Liver (tissue), 9 donors: ENCODE data around the gene ACVR1C. TPM values are rescaled to one million over a fixed set of nuclear protein-coding genes. Genes with fewer than 3 reads are reported as not detected.
"Not testable (repeated sequence)": the region's sequence is repeated elsewhere in the genome, so short reads cannot be mapped to it uniquely, and the experiment has no call there.

Source experiments
- DNase-seq: peaks from one replicate; pipeline ENCODE4 v3.0.0-alpha.2; 2017; ENCODE audit warnings: low spot score
- H3K27ac ChIP-seq, 2 donors: one replicate each; pipeline ENCODE4 v1.7.0; 2013; ENCODE audit warnings: inconsistent platforms in 2 of 2, low read length in 2 of 2, control low read depth in 1 of 2, low read depth in 1 of 2, mild to moderate bottlenecking in 1 of 2
- H3K27me3 ChIP-seq, 4 donors: one replicate each; pipeline versions ENCODE4 v1.6.1 to v1.7.0; 2013; ENCODE audit warnings: low read length in 3 of 4, inconsistent platforms in 1 of 4, mild to moderate bottlenecking in 1 of 4, moderate library complexity in 1 of 4; ENCODE audit not compliant: control insufficient read depth in 4 of 4, insufficient read depth in 4 of 4
- H3K36me3 ChIP-seq, 4 donors: one replicate each; pipeline versions ENCODE4 v1.6.1 to v1.7.0; 2013; ENCODE audit warnings: low read length in 3 of 4, mild to moderate bottlenecking in 3 of 4, low read depth in 1 of 4, moderate library complexity in 1 of 4; ENCODE audit not compliant: control insufficient read depth in 4 of 4, insufficient read depth in 3 of 4
- H3K4me1 ChIP-seq, 4 donors: one replicate each; pipeline versions ENCODE4 v1.6.1 to v1.7.0; 2013; ENCODE audit warnings: low read length in 3 of 4, mild to moderate bottlenecking in 3 of 4, moderate library complexity in 1 of 4; ENCODE audit not compliant: control insufficient read depth in 4 of 4, insufficient read depth in 4 of 4
- H3K4me3 ChIP-seq, 3 donors: one replicate each; pipeline versions ENCODE4 v1.6.1 to v1.7.0; 2013; ENCODE audit warnings: low read length in 3 of 3, control low read depth in 1 of 3, low read depth in 1 of 3, mild to moderate bottlenecking in 1 of 3
- H3K9ac ChIP-seq, 2 donors: one replicate each; pipeline ENCODE4 v1.7.0; 2013; ENCODE audit warnings: low read length in 2 of 2, mild to moderate bottlenecking in 2 of 2, moderate library complexity in 2 of 2, control low read depth in 1 of 2, low read depth in 1 of 2
- H3K9me3 ChIP-seq, 4 donors: one replicate each; pipeline versions ENCODE4 v1.6.1 to v1.7.0; 2013; ENCODE audit warnings: low read length in 3 of 4; ENCODE audit not compliant: control insufficient read depth in 4 of 4
- FOXA1 ChIP-seq: IDR thresholded peaks from 2 replicates; pipeline ENCODE4 v1.6.1; 2016; ENCODE audit warnings: antibody characterized with exemption
- HNF4G ChIP-seq: IDR thresholded peaks from 2 replicates; pipeline ENCODE4 v1.6.1; 2016; ENCODE audit warnings: antibody characterized with exemption
- JUND ChIP-seq, 2 donors: IDR thresholded peaks; 2 replicates each; pipeline ENCODE4 v1.6.1; 2016; ENCODE audit warnings: antibody characterized with exemption in 2 of 2
- RAD21 ChIP-seq, 2 donors: IDR thresholded peaks; 2 replicates each; pipeline ENCODE4 v1.6.1; 2016; ENCODE audit warnings: antibody characterized with exemption in 2 of 2, mild to moderate bottlenecking in 2 of 2
- RXRA ChIP-seq, 2 donors: IDR thresholded peaks; 2 replicates each; pipeline ENCODE4 v1.6.1; 2017 to 2018; ENCODE audit warnings: antibody characterized with exemption in 2 of 2, mild to moderate bottlenecking in 1 of 2
- WGBS: extraction: QIAGEN DNeasy Blood & Tissue Kit; methylation state at CpG from one replicate; pipeline ENCODE4 v1.1.7; 2013; 5-methylcytosine and 5-hydroxymethylcytosine counted together
- polyA plus RNA-seq, 2 donors: library from polyadenylated mRNA; stranded (reverse) in 1 of 2; unstranded in 1 of 2; fragments of 200-250 nt in 1 of 2; fragments of >200 nt in 1 of 2; fragmentation: Nextera tagmentation in 1 of 2; extraction: Ambion mirVana in 1 of 2; gene quantifications; one replicate each; pipeline versions ENCODE4 v1.2.1 to v1.2.3, GENCODE V29; 2013 to 2015
- total RNA-seq, 2 donors: library from RNA; depleted of rRNA; stranded (reverse); fragments of >200 nt; gene quantifications; one replicate each; pipeline ENCODE4 v1.2.3, GENCODE V29; 2014
- TF ChIP-seq, protein P1 (sequence below): IDR thresholded peaks from 2 replicates; pipeline ENCODE4 v1.6.1; 2016; ENCODE audit warnings: antibody characterized with exemption
- TF ChIP-seq, protein P2 (sequence below): IDR thresholded peaks from 2 replicates; pipeline ENCODE4 v1.6.1; 2016; ENCODE audit warnings: antibody characterized with exemption
- donor health status: healthy.
- donor health status: healthy.
- donor health status: healthy.
- donor health status: healthy.
- donor health status: healthy.

The ACVR1C gene
- total and polyA plus RNA-seq, 4 donors = 0.19 to 2.5 (median 0.73) TPM

DNA sequence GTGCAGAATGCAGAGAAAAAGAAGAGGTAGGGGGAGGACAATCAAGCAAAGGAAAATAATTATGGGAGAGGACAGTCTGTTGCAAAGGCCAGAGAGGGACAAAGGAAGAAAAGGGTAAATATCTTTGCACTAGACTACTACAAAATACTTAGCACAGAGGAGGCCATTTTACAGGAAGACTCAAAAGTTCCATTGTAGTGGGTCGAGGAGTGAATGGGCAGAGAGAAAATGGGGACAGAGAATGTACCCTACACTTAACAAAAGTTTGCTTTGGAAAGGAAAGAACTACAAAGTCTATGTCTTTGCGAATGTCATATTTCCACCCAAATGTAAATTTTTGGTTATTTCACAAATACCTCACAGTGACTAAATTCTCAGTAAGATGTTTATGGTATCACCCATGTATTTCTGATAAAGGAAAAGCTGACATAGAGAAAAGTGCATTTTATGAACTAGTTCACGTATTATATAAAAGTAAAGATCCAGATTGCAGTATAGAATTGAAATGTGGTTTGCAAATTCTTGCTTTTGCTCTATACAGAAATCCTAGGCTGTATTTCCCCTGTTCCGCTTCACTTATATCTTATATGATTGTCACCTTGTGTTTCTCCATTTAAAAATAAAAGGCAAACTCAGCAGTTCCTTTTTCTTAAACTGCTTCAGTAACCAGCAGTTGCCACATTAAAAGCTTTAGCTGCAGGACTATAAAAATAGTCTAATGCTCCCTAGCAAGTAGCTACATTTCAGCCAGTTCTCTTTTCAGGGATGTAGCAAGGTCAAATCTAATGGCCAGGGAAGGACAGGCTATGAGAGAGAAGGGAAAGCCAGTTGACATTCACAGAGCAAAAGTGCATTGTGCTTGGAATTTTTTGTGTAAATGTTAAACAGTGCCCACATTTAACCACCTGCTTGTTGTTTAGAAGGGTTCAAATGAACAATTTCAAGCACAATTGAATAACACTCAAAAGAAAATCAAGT, 105.1 kb downstream of the ACVR1C start:
- no peaks in the 10 kb centered on the region for H3K9me3 ChIP-seq
- no peak overlapping the region for H3K9ac ChIP-seq
- WGBS = 92% methylated on average over 4 of the region's 4 CpGs
- no peak overlapping the region for H3K27ac ChIP-seq
- no peaks in the 10 kb centered on the region for H3K27me3 ChIP-seq
- no peak for DNase-seq
- H3K36me3 ChIP-seq = no peaks in the 10 kb centered on the region
- no peaks in the 10 kb centered on the region for H3K4me1 ChIP-seq
- TF ChIP-seq, protein P1, sequence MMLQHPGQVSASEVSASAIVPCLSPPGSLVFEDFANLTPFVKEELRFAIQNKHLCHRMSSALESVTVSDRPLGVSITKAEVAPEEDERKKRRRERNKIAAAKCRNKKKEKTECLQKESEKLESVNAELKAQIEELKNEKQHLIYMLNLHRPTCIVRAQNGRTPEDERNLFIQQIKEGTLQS = no peak
- TF ChIP-seq RAD21 (IDR thresholded peaks at IDR 0.05) (no peak), JUND (IDR thresholded peaks at IDR 0.05) (no peak), HNF4G (no peak)
- TF ChIP-seq, protein P2, sequence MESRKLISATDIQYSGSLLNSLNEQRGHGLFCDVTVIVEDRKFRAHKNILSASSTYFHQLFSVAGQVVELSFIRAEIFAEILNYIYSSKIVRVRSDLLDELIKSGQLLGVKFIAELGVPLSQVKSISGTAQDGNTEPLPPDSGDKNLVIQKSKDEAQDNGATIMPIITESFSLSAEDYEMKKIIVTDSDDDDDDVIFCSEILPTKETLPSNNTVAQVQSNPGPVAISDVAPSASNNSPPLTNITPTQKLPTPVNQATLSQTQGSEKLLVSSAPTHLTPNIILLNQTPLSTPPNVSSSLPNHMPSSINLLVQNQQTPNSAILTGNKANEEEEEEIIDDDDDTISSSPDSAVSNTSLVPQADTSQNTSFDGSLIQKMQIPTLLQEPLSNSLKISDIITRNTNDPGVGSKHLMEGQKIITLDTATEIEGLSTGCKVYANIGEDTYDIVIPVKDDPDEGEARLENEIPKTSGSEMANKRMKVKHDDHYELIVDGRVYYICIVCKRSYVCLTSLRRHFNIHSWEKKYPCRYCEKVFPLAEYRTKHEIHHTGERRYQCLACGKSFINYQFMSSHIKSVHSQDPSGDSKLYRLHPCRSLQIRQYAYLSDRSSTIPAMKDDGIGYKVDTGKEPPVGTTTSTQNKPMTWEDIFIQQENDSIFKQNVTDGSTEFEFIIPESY = no peak
- no peak overlapping the region for H3K4me3 ChIP-seq

DNA sequence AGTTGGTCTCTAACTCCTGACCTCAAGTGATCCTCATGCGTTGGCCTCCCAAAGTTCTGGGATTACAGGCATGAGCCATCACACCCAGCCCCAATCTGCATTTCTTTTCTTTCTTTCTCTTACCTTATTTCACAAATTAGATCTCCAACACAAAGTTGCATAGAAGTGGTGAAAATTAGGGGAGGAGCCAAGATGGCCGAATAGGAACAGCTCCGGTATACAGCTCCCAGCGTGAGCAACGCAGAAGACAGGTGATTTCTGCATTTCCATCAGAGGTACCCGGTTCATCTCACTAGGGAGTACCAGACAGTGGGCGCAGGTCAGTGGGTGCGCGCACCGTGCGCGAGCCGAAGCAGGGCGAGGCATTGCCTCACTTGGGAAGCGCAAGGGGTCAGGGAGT, 113.7 kb downstream of the ACVR1C start:
- not testable (repeated sequence) for H3K4me3 ChIP-seq, H3K36me3 ChIP-seq, DNase-seq, H3K27me3 ChIP-seq, H3K4me1 ChIP-seq, H3K27ac ChIP-seq, H3K9ac ChIP-seq, H3K9me3 ChIP-seq
- 97% methylated on average over 15 of the region's 15 CpGs for WGBS

DNA sequence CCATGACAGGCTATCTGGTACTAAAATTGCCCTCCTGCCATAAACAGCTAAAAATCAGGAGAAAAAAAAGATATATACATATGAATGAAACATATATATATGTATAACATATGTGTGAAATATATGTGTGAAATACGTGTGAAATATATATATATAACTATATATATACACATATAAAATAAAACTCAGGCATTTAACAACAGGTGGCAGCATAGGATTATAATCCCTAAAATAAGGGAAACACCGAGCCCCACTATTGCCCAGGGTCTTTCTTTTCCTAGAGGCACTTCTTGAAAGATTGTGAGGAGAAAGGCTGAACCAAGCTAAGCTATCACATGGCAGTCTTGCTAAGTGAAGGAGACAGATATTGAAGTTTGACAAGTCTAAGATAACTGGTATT, 118.9 kb downstream of the ACVR1C start:
- H3K9ac ChIP-seq = no peak overlapping the region
- H3K36me3 ChIP-seq = no peaks in the 10 kb centered on the region
- no peak for TF ChIP-seq HNF4G
- TF ChIP-seq RXRA (IDR thresholded peaks at IDR 0.05) = no peak
- TF ChIP-seq, protein P1 = no peak
- TF ChIP-seq FOXA1 = no peak
- peak; percentile 65 to 72 for TF ChIP-seq RAD21 (IDR thresholded peaks at IDR 0.05)
- TF ChIP-seq, protein P2 = no peak
- H3K4me1 ChIP-seq = no peaks in the 10 kb centered on the region
- 27% methylated on average over 2 of the region's 2 CpGs for WGBS
- no peak for DNase-seq
- H3K9me3 ChIP-seq = peaks cover 0 to 2% (median under 1%) of the 10 kb centered on the region in 4 donors
- no peak overlapping the region for H3K27ac ChIP-seq
- no peak overlapping the region for H3K4me3 ChIP-seq
- H3K27me3 ChIP-seq = no peaks in the 10 kb centered on the region
